Astrocyte of the spinal cord (primary cell): Measurements from ENCODE around the gene R3HCC1L.

Experiments used
- DNase-seq: peaks from one replicate; pipeline ENCODE4 v3.0.0; 2011; ENCODE audit warnings: low read depth, low spot score
- H3K4me3 ChIP-seq: 2 replicates; pipeline ENCODE4 v1.5.1; 2011; ENCODE audit warnings: low read depth, mild to moderate bottlenecking, low read length, moderate library complexity
- CTCF ChIP-seq: IDR thresholded peaks from 2 replicates; pipeline ENCODE4 v1.5.1; 2012; ENCODE audit warnings: low read depth, mild to moderate bottlenecking, low read length, inconsistent platforms
- in situ Hi-C: cut with HindIII; loops from 2 replicates; pipeline ENCODE4 v1.10.0; 2017; ENCODE audit warnings: low sequenced_read_pairs

R3HCC1L gene

GRCh38 chr10:98264378-98265065 lies 130.1 kb downstream of the R3HCC1L start:
- no peak for DNase-seq
- H3K4me3 ChIP-seq = no peak overlapping the region
- TF ChIP-seq CTCF = no peak
- in situ Hi-C loops = no loop called here

- in situ Hi-C loops = no loop called here
- no peak for TF ChIP-seq CTCF
- H3K4me3 ChIP-seq = no peak overlapping the region
- DNase-seq = no peak
Measured at GRCh38 chr10:98265403-98266378, 131.2 kb downstream of the R3HCC1L start.

GRCh38 chr10:98266647-98267046 lies 132.2 kb downstream of the R3HCC1L start:
- TF ChIP-seq CTCF = no peak
- no peak overlapping the region for H3K4me3 ChIP-seq
- in situ Hi-C loops = no loop called here
- no peak for DNase-seq

GRCh38 chr10:98267069-98267893 lies 132.8 kb downstream of the R3HCC1L start:
- peak overlapping the region; percentile 37 for H3K4me3 ChIP-seq
- in situ Hi-C loops = no loop called here
- no peak for DNase-seq
- TF ChIP-seq CTCF = no peak

GRCh38 chr10:98267894-98268693 lies 133.6 kb downstream of the R3HCC1L start, which contains the start of gene LOXL4:
TSS of gene LOXL4 (minus strand) at chr10:98268194. CDS start at chr10:98263019, 5,175 bp downstream.
- TF ChIP-seq CTCF = no peak
- DNase-seq = peak; percentile 30
- peak within 1 kb of the TSS; percentile 37 for H3K4me3 ChIP-seq
- in situ Hi-C loops = no loop called here
